RWPE1 (cell line): Measurements from ENCODE around the gene ALPP.
"Not testable (repeated sequence)": the region's sequence is repeated elsewhere in the genome, so short reads cannot be mapped to it uniquely, and the experiment has no call there.

Source experiments
- CTCF ChIA-PET: fragments of 350-600 bp; sonication (Branson Sonifier 250); formaldehyde crosslinking; extraction: SDS; loops from one replicate; lab custom pipeline; 2021; lab: Yijun Ruan, JAX
- POLR2A ChIA-PET: fragments of 400-600 bp; formaldehyde crosslinking; extraction: SDS; loops from one replicate; lab custom pipeline; 2020; ENCODE audit warnings: antibody characterized with exemption; ENCODE audit not compliant: low non-redundant PET; lab: Yijun Ruan, JAX
- DNase-seq: peaks from one replicate; pipeline ENCODE4 v3.0.0; 2012; ENCODE audit warnings: low spot score
- H3K27ac ChIP-seq: fragments of 450-650 bp; 2 replicates; pipeline ENCODE4 v1.5.1; 2017
- CTCF ChIP-seq: fragments of 450-650 bp; conservative IDR thresholded peaks from 2 replicates; pipeline ENCODE4 v1.5.1; 2017; ENCODE audit warnings: low read depth, mild to moderate bottlenecking

Gene ALPP

GRCh38 chr2:232387451-232388171 lies 9.1 kb downstream of the ALPP start:
- CTCF ChIA-PET: interaction anchor here (0.6 to 0.8 kb wide), 2 partner anchors 54 to 837 kb away, joined by 3 to 4 read pairs; no protein-coding TSS in a partner anchor
- TF ChIP-seq CTCF: no peak
- H3K27ac ChIP-seq: no peak overlapping the region
- POLR2A ChIA-PET: no interaction called here
- DNase-seq: no peak

GRCh38 chr2:232388324-232388891 lies 9.9 kb downstream of the ALPP start:
- no peak for TF ChIP-seq CTCF
- no peak overlapping the region for H3K27ac ChIP-seq
- POLR2A ChIA-PET: no interaction called here
- no peak for DNase-seq
- CTCF ChIA-PET: no interaction called here

- no peak overlapping the region for H3K27ac ChIP-seq
- POLR2A ChIA-PET: no interaction called here
- CTCF ChIA-PET: interaction anchor here (0.6 kb wide), 1 partner anchor 1113 kb away, joined by 3 read pairs; no protein-coding TSS in a partner anchor
- no peak for DNase-seq
- no peak for TF ChIP-seq CTCF
Observed at GRCh38 chr2:232389327-232389726, 10.8 kb downstream of the ALPP start.

- no peak for DNase-seq
- ChIA-PET POLR2A (no interaction called here), CTCF (no interaction called here)
- no peak for TF ChIP-seq CTCF
- H3K27ac ChIP-seq: no peak overlapping the region
Observed at GRCh38 chr2:232390661-232391060, 12.1 kb downstream of the ALPP start.

GRCh38 chr2:232393556-232393955 lies 15.0 kb downstream of the ALPP start:
- TF ChIP-seq CTCF: no peak
- CTCF ChIA-PET: no interaction called here
- POLR2A ChIA-PET: no interaction called here
- no peak for DNase-seq
- no peak overlapping the region for H3K27ac ChIP-seq

- CTCF ChIA-PET, H3K27ac ChIP-seq, DNase-seq, POLR2A ChIA-PET: not testable (repeated sequence)
Observed at GRCh38 chr2:232394431-232394830, 15.9 kb downstream of the ALPP start.

GRCh38 chr2:232395586-232395985 lies 17.0 kb downstream of the ALPP start:
- CTCF ChIA-PET: interaction anchor here (0.8 kb wide), 1 partner anchor 31 kb away, joined by 3 read pairs; no protein-coding TSS in a partner anchor
- H3K27ac ChIP-seq: no peak overlapping the region

More at GRCh38 chr2:232395586-232395985, 17.0 kb downstream of the ALPP start:
- no peak for TF ChIP-seq CTCF
- POLR2A ChIA-PET: no interaction called here
- DNase-seq: no peak
